HG03520 (cell line): ENCODE data around the gene GABRG3.

Experiments
- ATAC-seq: cut with Tn5 transposase; IDR thresholded peaks from one replicate; pipeline ENCODE4 v1.9.1; 2021; ENCODE audit warnings: mild to moderate bottlenecking, moderate library complexity; ENCODE audit not compliant: unreplicated experiment

GABRG3 gene

DNA sequence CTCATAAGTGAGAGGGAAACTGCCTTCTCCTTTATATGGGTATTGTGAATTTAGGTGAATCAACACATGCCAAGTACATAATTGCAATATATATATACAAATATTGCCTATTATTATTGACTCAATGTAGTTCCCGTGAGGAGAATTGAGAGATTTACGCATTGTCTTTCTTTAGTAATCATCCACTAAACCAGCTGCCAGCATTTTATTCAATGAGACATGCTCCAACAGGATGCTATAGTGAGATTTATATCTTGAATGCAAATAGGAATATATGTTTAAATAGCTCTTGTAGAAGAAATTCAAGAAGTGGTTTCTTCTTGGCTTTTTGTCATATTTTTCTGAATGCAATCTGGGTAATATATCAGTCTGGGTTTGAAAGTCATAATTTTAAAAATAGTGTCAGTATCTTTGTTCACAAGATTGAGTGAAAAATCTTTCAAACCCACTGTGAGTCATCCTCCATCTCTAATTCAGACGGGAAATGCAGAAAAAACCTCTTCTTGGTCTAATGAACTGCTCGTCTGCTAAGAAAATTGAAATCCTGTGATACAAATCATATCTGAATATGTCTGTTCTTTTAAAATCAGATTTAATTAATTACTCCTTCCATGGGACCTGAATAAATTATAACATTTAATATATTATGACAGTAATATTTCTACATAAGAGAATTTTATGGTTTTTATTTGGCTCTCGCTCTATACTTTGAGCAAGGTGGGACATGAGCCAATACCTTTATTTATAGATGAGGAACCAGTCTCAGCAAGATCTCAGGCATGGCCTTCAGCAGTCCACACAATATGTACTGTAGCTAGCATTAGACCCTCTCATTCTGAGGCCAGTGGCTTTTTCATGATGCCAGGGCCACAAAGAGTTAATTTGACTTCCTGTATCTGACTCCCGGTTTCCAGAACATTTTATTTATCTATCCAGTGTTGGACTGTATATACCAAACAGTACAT lies 516.0 kb downstream of the GABRG3 start:
- no peak for ATAC-seq

DNA sequence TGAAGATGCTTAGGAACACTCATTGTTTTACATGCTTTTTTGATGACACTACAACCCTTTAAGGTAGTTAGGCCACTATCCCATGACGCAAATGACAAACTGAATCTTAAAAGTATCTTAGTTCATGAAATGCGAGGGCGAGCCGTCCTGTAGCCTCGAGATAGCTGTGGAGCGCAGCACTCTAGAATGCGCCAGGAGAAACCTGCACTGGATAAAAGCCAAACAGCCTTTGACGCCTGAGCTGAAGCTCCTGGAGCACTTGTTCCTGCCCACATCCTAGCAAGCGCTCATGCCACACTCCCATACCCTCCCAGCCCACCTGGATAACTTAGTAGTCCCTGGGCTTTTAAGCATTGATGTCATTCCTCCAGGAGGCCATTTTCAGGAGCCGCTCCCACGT lies 516.9 kb downstream of the GABRG3 start:
- ATAC-seq: no peak

DNA sequence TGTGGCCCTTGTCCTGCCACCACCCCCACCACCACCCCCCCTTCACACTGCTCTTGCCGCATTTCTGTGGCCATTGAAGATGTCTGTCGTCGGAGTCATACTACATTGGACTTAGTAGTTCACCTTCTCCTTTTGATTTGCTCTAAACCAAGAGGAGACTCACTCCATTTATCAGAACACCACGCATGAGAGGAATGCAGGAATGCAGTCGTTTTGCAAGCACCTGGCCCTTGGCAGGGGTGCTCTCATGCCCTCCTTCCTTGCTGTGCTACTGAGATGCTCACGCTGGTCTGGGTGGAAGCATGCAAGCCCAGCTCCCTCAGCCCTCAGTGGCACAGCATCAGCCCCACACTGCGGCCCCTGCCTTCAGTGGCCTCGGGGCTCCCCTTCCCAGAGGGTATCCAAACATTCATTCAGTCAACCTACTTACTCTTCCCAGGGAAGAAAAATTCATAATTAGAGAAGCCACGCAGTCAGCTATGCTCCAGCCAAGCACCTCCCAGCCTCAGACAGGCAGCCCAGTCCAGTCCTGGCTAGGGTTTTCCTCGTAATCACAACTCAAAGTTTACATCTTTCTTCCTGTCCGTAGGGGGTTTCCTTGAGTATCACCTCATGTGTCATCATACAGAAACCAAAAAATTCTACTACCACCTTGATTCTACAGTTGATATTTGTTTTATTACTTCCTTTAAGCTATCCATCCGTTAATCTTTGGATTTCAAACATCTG lies 520.0 kb downstream of the GABRG3 start:
- no peak for ATAC-seq

DNA sequence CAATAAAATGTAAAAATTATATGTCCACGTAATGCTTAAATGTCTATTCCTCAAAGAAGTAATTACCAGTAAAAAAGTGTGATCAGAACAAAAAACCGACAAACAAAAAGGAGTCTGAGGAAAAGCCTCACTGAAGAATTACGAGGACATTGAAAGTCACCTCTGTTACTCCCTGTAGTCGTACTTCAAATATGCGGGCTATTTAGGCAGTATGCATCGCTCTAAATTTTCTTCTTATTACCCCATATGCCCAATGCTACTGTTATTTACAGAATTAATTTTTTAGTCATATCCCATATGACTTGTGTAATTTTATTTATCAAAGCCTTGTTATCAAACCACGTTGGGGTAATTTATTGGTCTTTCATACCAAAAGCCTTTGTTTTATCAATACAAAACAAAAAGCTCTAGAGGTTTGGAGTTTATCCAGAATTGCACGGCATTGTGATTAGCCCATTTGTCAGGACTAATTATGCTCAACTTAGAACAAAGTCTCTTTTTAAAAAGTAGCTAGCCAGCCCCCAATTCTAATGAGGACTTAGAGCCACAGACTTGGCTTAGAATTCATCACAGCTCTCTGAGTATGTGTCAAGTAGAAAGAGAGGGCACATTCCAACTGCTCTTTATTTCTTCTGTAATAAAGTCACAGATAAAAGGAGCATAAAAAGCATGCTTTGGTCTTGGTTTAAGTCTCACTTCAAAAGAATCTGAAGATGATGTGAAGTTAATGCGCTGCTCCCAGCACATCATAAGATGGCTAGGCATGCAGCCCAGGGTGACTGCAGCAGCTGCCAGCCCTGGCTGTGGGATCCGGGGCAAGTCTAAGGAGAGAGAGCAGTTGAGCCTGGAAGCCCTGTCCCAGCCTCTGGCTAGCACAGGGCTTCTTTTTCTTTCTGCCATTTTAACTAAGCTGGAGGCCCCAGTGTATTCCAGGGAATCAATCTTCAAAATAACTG lies 521.0 kb downstream of the GABRG3 start:
- no peak for ATAC-seq

DNA sequence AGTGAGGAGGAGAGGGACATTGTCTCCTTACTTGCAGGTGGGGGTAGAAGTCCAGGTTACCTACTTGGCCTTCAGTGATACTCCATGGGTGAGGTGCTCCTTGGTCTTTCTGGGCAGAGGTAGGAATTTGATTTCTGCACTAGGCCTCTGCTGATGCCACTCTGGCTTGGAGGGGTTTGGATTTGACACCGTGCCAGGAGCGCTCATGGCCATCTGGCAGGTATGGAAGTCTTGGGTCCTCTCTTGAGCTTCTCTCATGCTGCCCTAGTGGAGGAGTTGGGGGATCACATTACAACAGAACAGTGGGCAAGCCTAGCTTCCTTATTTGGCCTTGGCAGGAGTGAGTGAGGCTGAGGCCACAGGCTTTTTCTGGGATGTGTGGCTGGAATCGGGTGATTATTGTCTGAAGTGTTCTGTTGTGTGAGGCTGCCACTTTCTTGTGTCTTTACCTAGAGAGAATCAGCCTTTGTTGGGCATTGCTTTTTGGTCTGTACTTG lies 525.0 kb downstream of the GABRG3 start:
- no peak for ATAC-seq

GRCh38 chr15:27498700-27499099 lies 527.7 kb downstream of the GABRG3 start:
- no peak for ATAC-seq

DNA sequence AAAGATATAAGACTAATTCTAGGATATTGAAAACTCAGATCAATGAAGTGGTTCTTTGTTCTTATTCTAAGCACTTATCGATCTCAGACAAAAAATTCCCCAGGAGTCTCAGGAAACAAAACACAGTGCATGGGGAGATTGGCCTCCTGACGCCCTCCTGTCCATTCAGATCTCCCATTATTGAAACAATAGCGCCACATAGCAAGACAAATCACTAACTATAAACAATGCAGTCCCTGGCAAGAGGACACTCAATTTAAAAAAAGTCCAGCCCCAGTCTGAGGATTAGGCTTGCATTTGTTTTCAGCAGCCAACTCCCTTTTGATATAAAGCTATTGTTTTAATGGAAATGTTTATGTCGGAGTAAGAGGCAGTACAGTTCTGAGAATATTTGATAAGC lies 528.2 kb downstream of the GABRG3 start:
- ATAC-seq: no peak

DNA sequence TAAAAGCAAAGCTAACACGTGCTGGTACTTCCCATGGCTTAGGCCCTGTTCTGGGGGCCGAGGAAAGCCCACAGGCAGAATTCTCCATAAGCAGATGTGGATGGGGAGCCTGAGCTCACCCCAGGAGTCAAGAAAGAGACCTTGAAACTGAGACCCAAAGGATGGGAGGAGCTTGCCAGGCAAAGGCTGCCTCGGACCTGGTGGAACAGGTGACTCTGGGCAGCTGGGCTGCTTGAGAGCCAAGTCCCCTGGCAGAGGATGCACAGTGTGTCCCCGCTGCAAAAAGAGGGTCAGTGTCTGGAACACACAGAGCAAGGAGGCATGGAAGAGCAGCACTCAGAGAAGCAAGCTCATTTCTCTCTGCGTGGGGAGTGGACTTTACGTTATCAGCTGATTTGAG lies 528.7 kb downstream of the GABRG3 start:
- no peak for ATAC-seq

GRCh38 chr15:27500206-27500605 lies 529.2 kb downstream of the GABRG3 start:
- no peak for ATAC-seq

DNA sequence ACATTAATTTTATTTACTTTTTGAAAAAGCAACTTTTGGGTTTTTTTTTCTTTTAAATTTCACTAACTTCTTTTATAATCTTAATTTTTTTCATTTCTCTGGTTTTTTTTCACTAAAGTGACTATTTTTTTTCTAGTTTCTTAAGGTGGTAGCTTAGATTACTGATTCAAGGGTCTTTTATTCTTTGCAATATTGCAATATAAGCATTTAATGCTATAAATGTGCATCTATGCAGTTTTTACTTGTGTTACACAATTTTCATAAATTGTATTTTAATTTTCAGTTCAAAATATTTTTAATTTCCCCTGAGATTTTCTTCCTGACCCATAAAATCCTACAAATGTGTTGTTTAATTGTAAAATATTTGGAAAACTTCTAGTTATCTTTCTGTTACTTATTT lies 535.8 kb downstream of the GABRG3 start:
- ATAC-seq: no peak

DNA sequence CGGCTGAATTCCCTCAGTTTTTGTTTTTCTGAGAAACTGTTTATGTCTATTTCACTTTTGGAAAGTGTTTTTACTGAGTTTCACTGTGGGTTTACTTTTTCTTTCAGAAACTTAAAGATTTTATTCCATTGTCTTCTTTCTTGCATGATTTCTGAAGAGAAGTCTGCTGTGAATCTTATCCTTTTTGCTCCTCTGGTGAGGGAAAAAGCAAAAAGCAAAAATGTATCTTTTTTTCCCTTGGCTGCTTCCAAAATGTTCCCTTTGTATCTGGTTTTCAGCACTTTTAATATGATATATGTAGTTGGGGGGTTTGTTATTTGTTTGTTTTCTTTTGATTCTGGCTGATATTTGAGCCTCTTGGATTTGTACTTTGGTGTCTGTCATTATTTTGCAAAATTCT lies 538.0 kb downstream of the GABRG3 start:
- ATAC-seq: no peak

DNA sequence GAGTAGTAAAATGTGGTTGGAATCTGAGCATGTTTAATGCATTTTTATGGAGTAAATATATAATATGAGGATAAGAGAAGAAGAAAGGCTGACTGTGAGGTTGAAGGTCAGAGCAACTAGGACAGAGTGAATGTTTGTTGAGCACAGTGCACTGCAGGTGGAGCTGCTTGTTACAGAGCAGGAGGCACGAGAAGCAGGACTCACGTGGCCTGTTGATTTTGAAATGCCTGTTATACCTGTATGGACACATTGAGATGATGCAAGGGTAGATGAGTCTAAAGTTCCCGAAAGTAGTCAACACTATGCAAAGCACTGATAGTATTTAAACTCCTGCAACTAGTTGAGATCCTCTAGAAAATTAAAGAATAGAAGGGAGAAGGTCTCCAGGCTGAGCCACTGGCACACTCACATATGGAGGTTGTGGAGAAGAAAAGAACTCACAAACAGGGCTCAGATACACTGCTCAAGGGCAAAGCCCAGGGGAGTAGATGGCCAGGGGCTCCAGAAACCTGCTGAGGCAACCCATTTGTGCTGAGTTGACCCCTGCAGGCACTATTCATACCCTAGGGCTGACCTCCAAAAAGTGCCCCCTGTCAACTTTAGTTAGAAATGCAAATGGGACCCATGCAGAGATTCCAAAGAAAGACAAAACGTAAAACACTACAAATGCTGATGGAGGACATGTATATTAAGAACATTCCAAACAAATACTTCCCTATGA lies 541.5 kb downstream of the GABRG3 start:
- ATAC-seq: no peak

- no peak for ATAC-seq
These were observed 543.5 kb downstream of the GABRG3 start for GRCh38 chr15:27514526-27514925.

- no peak for ATAC-seq
These were observed 556.6 kb downstream of the GABRG3 start for GRCh38 chr15:27527490-27528067.

DNA sequence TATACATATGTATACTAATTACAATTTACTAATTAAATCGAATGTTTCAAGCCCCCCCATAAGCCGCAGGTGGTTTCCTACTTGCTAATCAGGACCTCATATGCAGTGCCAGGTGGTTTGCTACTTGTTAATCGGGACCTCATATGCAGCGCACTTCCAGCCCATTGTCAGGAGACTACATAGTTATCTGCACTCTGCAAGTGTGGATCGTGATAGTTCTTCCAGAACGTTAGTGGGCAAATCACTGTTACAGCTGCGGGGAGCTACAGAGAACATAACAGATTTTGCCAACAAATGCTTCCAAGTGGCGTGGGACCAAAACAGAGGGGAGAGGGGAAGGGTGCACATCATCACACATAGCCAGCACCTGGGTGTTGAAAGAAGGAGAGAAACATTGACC lies 558.4 kb downstream of the GABRG3 start:
- no peak for ATAC-seq

DNA sequence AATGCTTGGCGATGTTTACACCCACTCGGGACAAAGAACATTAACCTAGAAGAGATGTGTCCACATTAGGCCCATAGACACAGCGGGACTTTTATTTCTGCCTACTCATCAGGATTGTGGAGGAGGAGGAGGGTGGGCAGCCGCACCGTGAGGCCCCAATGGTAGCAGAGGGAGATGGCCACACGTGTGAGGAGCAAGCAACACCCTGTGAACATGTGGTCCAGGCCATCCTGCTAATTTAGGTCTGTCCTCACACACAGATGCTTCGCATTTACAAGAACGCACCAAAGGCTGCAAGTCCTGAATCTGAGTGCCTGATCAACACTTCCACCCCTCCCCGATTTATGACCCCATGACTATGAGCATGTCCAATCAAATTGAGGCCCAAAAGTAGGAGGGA lies 560.0 kb downstream of the GABRG3 start:
- ATAC-seq: no peak

DNA sequence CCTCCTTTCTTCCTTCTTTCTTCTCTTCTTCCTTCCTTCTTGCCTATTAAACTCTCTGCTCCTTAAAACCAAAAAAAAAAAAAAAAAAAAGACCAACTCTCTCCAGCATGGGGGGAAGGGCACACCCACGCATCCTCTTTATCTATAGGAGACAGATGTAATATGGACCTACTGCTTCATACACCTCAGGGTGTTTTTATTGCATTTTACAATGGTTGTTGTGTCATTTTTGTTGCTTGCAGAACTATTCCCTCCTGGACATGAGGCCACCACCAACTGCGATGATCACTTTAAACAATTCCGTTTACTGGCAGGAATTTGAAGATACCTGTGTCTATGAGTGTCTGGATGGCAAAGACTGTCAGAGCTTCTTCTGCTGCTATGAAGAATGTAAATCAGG lies 561.4 kb downstream of the GABRG3 start:
- ATAC-seq: no peak

DNA sequence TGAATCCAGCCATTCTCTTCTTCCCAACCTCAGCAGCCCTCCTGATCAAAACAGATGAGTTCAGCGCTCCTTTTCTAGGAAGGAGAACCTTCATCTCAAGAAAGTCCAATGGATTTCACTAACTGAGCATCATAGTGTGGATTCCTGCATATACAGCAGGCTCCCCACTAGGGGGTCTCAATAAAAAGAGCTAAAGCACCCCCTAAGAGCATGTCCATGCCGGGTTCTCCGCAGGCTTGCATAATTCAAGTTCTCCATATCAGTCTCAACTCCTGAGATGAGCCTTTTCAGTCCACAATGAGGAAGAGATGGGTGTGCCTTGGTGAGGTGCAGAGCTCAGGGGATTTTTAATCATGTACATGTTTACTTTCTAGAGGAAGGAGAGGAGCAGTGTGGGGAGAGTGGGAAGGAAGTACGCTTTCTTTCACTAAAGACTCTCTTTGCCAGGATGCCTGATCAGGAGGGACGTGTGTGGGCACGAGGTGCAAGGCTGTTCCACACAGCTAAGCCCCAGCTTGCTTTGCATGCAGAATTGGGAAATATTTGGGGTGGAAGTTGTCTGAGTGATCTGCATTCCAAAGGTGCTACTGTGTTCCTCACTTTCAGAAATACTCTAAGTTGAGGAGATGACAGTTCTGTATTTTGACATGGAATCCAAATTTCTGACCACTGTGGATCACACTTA lies 564.6 kb downstream of the GABRG3 start:
- ATAC-seq: no peak

- ATAC-seq: no peak
These were observed 567.3 kb downstream of the GABRG3 start for GRCh38 chr15:27538325-27538724.
